Stimulated activated CD8-positive, alpha-beta memory T cell treated with anti-CD3 and anti-CD28 coated beads, Interleukin-15, amount 100 ng/mL, for 4 hours (primary cell): ENCODE measurements around the gene NT5C3A.

Experiments used
- DNase-seq, 2 donors: peaks; one replicate each; pipeline ENCODE4 v3.0.0-alpha.2; 2020; ENCODE audit warnings: low read depth in 2 of 2

Gene NT5C3A

GRCh38 chr7:33075818-33076518 is 13.4 kb upstream of the NT5C3A start:
- no peak for DNase-seq

DNA sequence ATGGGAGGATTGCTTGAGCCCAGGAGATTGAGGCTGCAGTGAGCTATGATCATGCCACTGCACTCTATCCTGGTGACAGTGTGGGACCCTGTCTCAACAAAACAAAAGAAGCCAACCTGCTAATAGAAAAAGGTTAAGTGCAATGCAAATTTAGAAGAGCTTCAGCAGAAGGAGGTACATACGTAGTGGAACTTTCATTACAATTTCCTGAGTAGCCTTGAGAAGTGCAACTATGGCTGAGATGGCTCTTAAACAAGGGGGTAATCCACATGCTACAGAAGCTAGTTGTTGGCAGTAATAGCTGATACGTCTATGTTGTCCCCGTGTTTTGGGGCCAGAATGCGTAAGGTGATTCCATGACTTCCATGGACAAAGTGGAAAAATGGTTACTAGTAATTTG is 10.7 kb upstream of the NT5C3A start:
- no peak for DNase-seq

DNA sequence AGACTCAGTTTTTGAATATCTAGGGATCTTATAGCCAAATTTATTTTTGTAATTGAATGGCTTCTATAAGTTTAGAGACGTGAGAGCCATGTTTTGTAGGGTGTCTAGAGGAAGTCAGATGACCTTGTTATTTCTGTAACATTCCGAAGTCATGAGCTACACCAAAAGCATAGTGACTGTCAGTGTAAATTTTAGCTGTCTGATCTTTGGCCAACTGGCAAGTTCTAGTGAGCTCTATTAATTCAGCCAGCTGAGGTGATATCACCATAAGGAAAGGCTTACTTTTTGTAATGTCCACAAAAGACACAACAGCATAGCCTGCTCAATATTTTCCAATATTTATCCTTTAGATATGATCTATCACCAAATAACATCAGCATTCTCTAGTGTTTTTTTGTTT is 9.9 kb upstream of the NT5C3A start:
- no peak for DNase-seq

DNA sequence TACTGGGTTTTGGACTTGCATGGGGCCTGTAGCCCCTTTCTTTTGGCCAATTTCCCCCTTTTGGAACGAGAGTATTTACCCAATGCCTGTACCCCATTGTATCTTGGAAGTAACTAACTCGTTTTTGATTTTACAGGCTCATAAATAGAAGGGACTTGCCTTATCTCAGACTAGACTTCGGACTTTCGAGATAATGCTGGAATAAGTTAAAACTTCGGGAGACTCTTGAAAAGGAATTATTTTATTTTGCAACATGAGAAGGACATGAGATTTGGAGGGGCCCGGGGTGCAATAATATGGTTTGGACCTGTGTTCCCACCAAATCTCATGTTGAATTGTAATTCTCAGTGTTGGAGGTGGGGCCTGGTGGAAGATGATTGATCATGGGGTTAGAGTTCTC is 8.3 kb upstream of the NT5C3A start:
- no peak for DNase-seq

DNA sequence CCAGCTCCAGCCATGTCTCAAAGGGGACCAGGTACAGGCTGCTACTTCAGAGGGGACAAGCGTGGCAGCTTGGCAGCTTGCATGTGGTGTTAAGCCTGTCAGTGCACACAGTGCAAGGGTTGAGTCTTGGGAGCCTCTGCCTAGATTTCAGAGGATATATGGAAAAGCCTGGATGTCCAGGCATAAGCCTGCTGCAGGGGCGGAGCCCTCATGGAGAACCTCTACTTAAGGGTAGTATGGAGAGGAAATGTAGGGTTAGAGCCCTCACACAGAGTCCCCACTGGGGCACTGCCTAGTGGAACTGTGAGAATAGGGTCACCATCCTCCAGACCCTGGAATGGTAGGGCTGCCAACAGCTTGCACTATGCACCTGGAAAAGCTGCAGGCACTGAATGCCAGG is 7.7 kb upstream of the NT5C3A start:
- DNase-seq, result no peak

DNA sequence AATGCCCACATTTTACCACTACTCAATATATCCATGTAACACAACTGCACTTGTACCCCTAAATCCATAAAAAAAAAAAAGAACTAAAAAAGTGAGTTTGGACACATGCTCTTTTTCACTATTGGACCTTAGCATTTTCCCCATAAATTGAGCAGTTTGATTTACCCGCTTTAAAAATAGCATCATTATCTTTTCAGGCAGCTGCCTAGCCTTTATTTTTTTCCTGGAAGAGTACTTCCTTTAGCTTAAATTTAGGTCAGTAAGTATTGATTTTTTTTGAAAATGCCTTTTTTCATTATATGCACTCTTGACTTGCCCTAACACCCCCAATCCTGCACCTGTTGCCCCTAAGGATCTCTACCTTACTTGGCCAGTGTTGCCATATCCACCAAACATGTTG is 5.3 kb upstream of the NT5C3A start:
- DNase-seq, result no peak

- DNase-seq, result no peak
These were observed 4.2 kb upstream of the NT5C3A start for GRCh38 chr7:33066771-33067170.

DNA sequence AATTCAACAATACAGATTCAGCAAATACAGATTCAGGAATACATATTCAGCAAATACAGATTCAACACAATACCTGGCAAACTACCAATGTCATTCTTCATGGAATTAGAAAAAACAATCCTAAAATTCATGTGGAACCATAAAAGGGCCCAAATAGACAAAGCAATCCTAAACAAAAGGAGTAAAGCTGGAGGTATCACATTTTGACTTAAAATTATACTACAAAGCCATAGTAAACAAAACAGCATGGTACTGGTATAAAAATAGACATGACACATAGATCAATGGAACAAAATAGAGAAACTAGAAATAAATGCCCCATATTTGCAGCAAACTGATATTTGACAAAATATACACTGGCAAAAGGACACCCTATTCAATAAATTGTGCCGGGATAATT is 3.4 kb upstream of the NT5C3A start:
- DNase-seq, result no peak

GRCh38 chr7:33062782-33063443 is 337 bp upstream of the NT5C3A start:
- DNase-seq, result peak; percentile 83

DNA sequence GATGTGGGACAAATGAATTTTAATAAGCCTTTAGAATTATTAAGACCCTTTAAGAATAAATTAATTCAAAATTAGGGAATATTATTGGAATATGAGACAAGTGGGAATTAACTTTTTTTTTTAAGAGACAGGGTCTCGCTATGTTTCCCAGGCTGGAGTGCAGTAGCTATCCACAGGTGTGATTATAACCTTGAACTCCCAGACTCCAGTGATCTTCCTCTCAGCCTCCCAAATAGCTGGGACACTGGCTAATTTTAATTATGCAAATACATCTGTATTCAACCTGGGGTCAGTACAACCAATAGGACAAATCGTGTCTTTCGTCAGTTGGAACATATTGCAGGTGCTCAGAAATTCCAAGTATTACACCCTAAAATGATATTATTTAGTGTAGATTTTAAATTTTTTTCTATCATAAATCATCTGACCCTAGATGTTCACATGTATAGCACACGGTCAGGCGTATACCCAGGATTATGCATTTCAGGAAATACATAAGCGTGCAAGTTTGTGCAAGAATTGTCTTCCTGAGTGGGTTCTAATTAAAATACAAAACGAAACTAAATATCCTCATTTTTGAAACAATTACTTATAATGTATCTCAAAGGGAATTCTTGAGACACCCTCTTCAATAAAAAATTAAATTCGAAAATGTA is 1.2 kb downstream of the NT5C3A start:
- no peak for DNase-seq

DNA sequence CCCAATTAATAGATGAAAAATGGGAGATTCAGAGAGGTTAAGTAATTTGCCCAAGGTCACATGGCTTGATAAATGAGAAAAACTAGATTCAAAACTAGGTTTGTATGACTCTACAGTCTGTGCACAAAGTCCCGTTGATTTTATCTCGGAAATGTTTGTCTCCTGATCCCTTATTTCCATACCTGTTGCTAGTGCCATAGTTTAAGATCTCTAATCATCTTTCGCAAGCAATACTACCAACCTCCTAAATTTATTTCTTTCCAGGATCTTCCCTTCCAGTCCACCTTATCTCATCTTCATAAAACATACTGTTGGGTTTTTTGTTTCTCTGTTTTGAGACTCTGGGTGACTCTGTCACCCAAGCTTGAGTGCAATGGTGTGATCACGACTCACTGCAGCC is 2.9 kb downstream of the NT5C3A start:
- no peak for DNase-seq

DNA sequence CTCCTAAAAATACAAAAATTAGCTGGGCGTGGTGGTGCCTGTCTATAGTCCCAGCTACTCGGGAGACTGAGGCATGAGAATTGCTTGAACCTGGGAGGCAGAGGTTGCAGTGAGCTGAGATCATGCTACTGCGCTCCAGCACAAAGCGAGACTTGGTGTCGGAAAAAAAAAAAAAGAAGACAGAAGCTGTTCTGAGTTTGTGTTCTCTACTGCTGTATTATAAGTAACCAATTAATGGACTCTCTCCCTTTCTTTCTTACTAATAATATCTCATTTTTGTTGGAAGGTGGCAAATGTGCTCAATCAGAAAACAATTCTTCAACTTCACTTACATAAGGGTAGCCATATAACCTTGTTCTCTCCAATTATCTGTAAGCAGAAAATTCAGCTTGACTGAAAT is 7.4 kb downstream of the NT5C3A start:
- no peak for DNase-seq

DNA sequence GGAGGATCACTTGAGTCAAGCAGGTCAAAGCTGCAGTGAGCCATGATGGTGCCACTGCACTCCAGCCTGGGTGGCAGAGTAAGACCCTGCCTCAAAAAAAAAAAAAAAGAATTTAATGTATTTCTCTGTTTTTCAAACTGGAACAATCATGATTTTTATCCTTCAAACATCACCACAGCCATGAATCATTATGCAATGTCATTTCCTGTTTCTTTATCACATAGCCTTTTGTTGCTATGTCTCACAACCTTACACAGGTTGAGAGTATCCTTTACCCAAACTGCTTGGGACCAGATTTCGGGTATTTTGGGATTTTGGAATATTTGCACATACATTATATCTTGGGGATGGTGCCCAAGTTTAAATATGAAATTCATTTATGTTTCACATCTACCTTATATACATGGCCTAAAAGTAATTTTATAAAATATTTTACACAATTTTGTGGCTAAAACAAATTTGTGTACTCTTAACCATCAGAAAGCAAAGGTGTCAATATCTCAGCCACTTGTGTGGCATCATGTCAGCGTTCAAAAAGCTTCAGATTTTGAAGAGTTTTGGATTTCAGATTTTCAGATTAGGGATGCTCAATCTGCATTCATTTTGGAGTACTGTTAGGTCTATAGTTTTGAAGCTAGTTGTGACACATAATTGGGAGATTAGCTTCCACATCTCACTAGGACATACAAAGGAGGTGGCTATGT is 8.2 kb downstream of the NT5C3A start:
- DNase-seq, result no peak

DNA sequence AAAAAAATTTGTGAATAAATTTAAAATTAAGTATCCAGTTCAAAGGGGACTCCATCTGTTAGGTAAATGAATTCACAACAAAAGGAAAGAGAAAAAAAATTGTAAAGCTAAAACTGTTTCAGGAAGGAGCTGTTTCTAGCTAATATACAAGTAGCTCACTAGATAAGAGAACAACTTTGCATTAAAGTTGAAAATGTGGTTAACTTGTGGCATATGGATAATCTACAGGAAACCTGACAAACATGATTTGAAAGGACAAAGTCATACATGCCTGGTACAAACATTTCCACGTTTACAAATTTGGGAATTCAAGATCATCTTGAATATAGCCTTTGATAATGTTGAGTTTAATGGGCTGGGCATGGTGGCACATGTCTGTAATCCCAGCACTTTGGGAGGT is 8.9 kb downstream of the NT5C3A start:
- no peak for DNase-seq

DNA sequence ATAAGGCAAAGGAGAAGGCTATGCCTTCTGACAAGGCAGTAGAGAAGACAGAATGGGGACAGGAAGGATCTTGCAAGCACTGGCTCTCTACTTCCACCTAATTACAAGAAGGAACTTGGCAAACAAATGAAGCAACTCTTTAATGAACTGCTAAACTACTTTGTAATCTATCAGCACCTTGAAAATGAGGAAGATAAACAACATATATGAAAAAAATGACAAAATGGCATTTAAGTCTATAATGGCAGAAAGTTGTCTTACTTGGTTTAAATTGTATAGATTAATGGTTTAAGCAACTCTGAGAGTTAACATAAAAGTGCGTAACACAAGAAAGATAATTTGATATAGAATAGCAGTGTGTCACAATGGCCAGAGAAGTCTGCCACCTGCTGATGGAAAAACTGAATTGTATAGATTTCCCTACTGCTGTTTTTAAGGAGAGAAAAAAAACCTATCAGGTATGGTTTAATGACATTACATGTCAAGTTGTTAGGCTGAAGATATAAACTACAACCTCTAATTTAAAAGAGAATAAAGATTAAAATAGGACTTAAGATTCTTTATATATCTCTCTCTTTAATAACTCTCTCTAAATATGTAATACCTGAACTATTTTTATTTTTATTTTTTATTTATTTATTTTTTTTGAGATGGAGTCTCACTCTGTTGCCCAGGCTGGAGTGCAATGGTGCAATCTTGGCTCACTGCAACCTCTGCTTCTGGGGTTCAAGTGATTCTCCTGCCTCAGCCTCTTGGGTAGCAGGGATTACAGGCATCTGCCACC is 11.8 kb downstream of the NT5C3A start:
- DNase-seq, result no peak

DNA sequence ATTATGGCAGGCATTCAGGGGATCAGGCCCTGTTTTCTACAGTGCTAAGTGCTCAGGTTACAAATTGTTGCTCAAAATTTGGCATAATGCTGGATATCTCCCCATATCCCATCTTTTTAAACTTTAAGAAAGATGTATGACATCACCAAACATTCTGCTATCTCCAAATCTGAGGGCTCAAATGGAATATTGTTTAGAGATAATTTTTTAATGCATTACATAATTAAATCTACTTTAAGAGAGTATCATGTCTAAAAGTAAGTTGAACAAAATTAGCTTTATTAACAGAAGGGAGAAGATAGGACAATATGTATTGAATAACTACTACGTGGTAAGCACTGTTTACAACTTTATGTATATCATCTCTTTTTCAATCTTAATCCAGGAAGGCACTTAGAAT is 13.9 kb downstream of the NT5C3A start:
- DNase-seq, result no peak

DNA sequence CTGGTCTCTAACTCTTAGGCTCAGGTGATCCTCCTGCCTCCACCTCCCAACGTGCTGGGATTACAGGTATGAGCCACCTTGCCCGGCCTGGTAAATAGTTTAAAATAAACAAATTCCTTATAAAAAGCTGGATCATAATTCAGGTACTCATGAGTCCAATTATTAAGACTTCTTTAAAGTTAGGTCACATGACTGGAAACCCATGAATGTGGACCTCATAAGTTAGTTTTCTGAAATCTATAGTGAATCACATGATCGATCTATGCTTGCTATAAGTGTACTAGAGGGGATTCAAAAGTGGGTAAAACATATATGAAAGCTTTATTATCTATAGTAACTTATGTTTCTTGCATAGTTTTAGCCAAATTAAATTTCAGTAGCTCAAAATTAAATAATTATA is 14.3 kb downstream of the NT5C3A start:
- DNase-seq, result no peak

DNA sequence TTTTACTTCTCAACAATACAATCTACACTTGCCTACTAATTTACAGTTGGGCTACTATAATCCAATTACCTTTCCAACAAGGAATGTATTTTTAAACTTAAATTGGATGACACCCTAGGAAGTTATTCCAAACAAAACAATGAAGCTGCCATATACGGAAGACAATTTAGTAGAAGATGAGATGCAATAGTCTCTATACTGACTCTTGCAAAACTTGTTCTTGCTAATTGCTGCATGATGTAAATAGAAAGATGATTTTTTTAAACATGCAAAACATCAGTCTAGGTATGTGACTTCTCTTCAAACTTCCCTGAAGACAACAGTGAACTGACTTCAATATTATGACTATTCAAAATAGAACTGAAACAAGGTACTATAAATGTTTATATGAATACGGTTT is 17.6 kb downstream of the NT5C3A start:
- no peak for DNase-seq

GRCh38 chr7:33044401-33044718 is 18.2 kb downstream of the NT5C3A start:
- DNase-seq, result no peak

DNA sequence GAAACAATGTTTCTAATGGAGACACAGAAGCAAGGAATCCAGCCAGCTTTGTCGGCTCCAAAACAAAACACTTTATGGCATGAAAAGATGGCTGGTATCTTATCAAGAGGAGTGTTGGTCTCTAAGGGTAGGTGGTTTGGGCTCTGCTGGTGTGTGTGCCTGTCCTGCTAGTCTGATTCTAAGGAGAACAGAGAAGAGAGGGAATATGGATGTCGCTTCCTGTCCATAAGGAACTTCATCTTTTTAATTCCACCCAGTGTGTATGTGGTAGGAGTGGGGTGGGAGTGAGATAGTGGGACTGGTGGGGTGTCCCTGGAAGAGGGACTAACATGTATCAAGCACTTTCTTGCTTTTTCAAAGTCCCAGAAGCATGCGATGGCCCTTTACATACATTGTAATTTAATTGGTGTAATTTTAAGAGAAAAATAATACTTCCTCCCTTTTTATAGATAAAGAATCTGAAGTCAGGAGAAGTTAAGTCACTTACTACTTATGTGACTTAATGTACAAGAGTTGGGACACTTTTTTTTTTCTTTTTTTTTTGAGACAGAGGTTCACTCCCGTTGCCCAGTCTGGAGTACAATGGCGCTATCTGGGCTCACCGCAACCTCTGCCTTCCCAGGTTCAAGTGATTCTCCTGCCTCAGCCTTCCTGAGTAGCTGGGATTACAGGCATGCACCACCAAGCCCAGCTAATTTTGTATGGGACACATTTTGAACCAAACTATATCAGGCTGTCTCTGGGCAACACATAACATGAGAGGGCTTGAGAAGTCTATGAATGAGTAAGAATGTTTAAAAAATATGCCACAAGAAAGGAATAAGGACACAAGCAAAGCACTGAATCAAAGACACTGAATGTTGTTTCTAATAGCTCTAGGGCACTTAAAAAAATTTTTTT is 18.8 kb downstream of the NT5C3A start:
- DNase-seq, result no peak
